HepG2 (cell line): ENCODE measurements around the gene TPST1. TPM values are rescaled to one million over a fixed set of nuclear protein-coding genes. Genes with fewer than 3 reads are reported as not detected.

Experiments
- HDAC2 ChIP-seq: sonication (generic); formaldehyde crosslinking; IDR thresholded peaks from 2 replicates; pipeline ENCODE4 v1.4.0; 2020; ENCODE audit warnings: missing genetic modification reagents
- HES4 ChIP-seq: sonication (generic); formaldehyde crosslinking; IDR thresholded peaks from 2 replicates; pipeline ENCODE4 v1.9.0; 2021; ENCODE audit warnings: mild to moderate bottlenecking, missing genetic modification reagents, borderline replicate concordance
- MAZ ChIP-seq, 2 experiments: sonication (generic) in 1 of 2; formaldehyde crosslinking in 1 of 2; IDR thresholded peaks; 2 replicates each; pipeline versions ENCODE4 v1.5.0 to v1.6.1; 2012 to 2020; ENCODE audit warnings: low read depth in 2 of 2, mild to moderate bottlenecking in 2 of 2, borderline replicate concordance in 1 of 2, improper control_type of control experiment in 1 of 2, low read length in 1 of 2, missing genetic modification reagents in 1 of 2, moderate library complexity in 1 of 2
- NBN ChIP-seq: fragments of 450-650 bp; conservative IDR thresholded peaks from 2 replicates; pipeline ENCODE4 v1.6.1; 2017
- PTBP1 ChIP-seq: fragments of 200-400 bp; formaldehyde crosslinking; IDR thresholded peaks from 2 replicates; pipeline ENCODE4 v1.6.1; 2018; ENCODE audit warnings: low read length, low read depth; ENCODE audit not compliant: poor library complexity, severe bottlenecking
- SATB2 ChIP-seq: sonication (generic); formaldehyde crosslinking; IDR thresholded peaks from 2 replicates; pipeline ENCODE4 v1.5.0; 2020; ENCODE audit warnings: missing genetic modification reagents
- SOX13 ChIP-seq, 3 experiments: fragments of 450-650 bp in 1 of 3; sonication (generic) in 1 of 3; formaldehyde crosslinking in 1 of 3; IDR thresholded peaks in 2 of 3; conservative IDR thresholded peaks in 1 of 3; 2 replicates each; pipeline versions ENCODE4 v1.5.0 to v1.6.1; 2016 to 2020; ENCODE audit warnings: antibody characterized with exemption in 1 of 3, mild to moderate bottlenecking in 1 of 3, missing compliant biosample characterization in 1 of 3, missing genetic modification reagents in 1 of 3, moderate library complexity in 1 of 3
- TBX2 ChIP-seq: sonication (generic); formaldehyde crosslinking; IDR thresholded peaks from 2 replicates; pipeline ENCODE4 v1.5.0; 2020; ENCODE audit warnings: missing genetic modification reagents, mild to moderate bottlenecking, borderline replicate concordance
- TEAD2 ChIP-seq: sonication (generic); formaldehyde crosslinking; IDR thresholded peaks from 2 replicates; pipeline ENCODE4 v1.9.0; 2021; ENCODE audit warnings: missing genetic modification reagents
- ZBTB8A ChIP-seq: sonication (generic); formaldehyde crosslinking; IDR thresholded peaks from 2 replicates; pipeline ENCODE4 v1.4.0; 2020; ENCODE audit warnings: mild to moderate bottlenecking, low read depth, missing genetic modification reagents, borderline replicate concordance
- ZNF251 ChIP-seq: sonication (generic); formaldehyde crosslinking; IDR thresholded peaks from 2 replicates; pipeline ENCODE4 v1.9.0; 2021; ENCODE audit warnings: mild to moderate bottlenecking, missing genetic modification reagents
- ZNF562 ChIP-seq: sonication (generic); formaldehyde crosslinking; IDR thresholded peaks from 2 replicates; pipeline ENCODE4 v1.8.0; 2022; ENCODE audit warnings: missing genetic modification reagents, borderline replicate concordance
- ZNF614 ChIP-seq: IDR thresholded peaks from 2 replicates; pipeline ENCODE4 v1.6.1; 2018; ENCODE audit warnings: missing biosample characterization, missing genetic modification reagents, inconsistent platforms, borderline replicate concordance
- ZNF839 ChIP-seq: sonication (generic); formaldehyde crosslinking; IDR thresholded peaks from 2 replicates; pipeline ENCODE4 v1.4.0; 2020; ENCODE audit warnings: missing genetic modification reagents, mild to moderate bottlenecking, borderline replicate concordance
- ZNF891 ChIP-seq: sonication (generic); formaldehyde crosslinking; IDR thresholded peaks from 2 replicates; pipeline ENCODE4 v1.5.0; 2020; ENCODE audit warnings: mild to moderate bottlenecking, missing genetic modification reagents
- ZSCAN29 ChIP-seq: sonication (generic); formaldehyde crosslinking; conservative IDR thresholded peaks from 2 replicates; pipeline ENCODE4 v1.4.0; 2020; ENCODE audit warnings: mild to moderate bottlenecking, missing genetic modification reagents
- polyA plus RNA-seq, 8 experiments: library from polyadenylated mRNA; depleted of rRNA in 3 of 8; stranded (reverse) in 7 of 8; unstranded in 1 of 8; fragments of >200 nt; fragmentation: Illumina TruSeq in 4 of 8; extraction: Trizol in 4 of 8; gene quantifications; 2 replicates each; pipeline versions ENCODE4 v1.2.1 to v1.2.3, GENCODE V29; 2011 to 2016; ENCODE audit warnings: low read depth in 4 of 8, missing spikeins in 1 of 8, mixed read lengths in 1 of 8; ENCODE audit not compliant: insufficient read depth in 1 of 8
- total RNA-seq, 5 experiments: library from RNA; depleted of rRNA; stranded (reverse); fragments of >200 nt; fragmentation: Illumina TruSeq; extraction: Trizol; gene quantifications; 2 replicates each; pipeline ENCODE4 v1.2.3, GENCODE V29; 2016; ENCODE audit warnings: low read depth in 1 of 5
- TF ChIP-seq, protein P1 (sequence below): sonication (generic); formaldehyde crosslinking; conservative IDR thresholded peaks from 2 replicates; pipeline ENCODE4 v1.8.0; 2022; ENCODE audit warnings: mild to moderate bottlenecking, moderate library complexity, missing genetic modification reagents
- TF ChIP-seq, protein P2 (sequence below): sonication (generic); formaldehyde crosslinking; IDR thresholded peaks from 2 replicates; pipeline ENCODE4 v1.5.1; 2020; ENCODE audit warnings: missing genetic modification reagents, mild to moderate bottlenecking, borderline replicate concordance
- TF ChIP-seq, protein P3 (sequence below): sonication (generic); formaldehyde crosslinking; IDR thresholded peaks from 2 replicates; pipeline ENCODE4 v1.4.0; 2020; ENCODE audit warnings: missing genetic modification reagents

Gene TPST1
- total and polyA plus RNA-seq, 2 of the 13 experiments (the other 11 are each of a cell fraction or from before 2014, with no cell fraction given): 24.3 to 34.1 TPM

DNA sequence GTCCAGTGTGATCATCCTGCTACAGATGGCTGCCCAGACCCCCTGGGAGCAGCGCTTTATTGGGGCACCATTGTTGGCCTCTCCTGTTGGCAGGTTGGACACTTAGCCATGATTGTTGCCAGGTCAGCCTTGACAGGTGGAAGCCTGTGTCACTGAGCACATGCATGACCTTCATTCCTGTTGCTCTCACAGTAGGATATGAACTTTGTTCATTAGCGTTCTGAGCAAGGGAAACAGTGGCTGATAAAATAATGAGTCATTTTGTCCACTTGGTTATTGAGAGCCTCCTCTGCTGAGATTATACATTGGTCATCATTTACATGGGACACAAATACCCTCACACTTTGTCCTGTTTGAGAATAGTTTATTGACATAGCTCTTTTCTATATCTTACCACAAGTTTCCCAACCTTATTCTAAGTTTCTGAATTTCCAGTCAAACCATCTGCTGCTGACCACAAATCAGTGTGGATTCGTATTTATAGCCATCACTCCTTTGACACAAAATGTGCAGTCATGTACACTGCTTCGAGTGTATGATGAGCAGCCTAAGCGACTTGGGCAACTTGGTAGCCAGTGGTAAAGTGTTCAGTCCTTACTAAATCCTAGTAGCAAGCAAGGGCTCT is 102.6 kb downstream of the TPST1 start (continued):
- TF ChIP-seq ZSCAN29 (CRISPR knock-in tag) (peak; percentile 58; the same call in 1 of the 2 replicates), HDAC2 (CRISPR knock-in tag) (peak; percentile 79), SOX13 (IDR thresholded peaks at IDR 0.05) (no peak), SOX13 (CRISPR knock-in tag; conservative IDR thresholded peaks at IDR 0.05 in 1 of 2, IDR thresholded peaks at IDR 0.05 in 1 of 2) (peak in 1 of 2 experiments; percentile 79; a peak in 2 of 4 replicates), TEAD2 (CRISPR knock-in tag) (no peak), MAZ (IDR thresholded peaks at IDR 0.05; ENCODE audit: borderline replicate concordance, low read depth, low read length) (no peak), MAZ (CRISPR knock-in tag; IDR thresholded peaks at IDR 0.05; ENCODE audit: low read depth) (0 out of 2 replicates have a peak, but pooled peaks have one; percentile 42), NBN (no peak), ZNF891 (CRISPR knock-in tag) (no peak), ZNF839 (CRISPR knock-in tag) (no peak), TBX2 (CRISPR knock-in tag) (peak; percentile 91), HES4 (no peak), ZBTB8A (CRISPR knock-in tag) (no peak), ZNF251 (no peak), SATB2 (0 out of 2 replicates have a peak, but pooled peaks have one; percentile 55), ZNF614 (0 out of 2 replicates have a peak, but pooled peaks have one; percentile 68), ZNF562 (CRISPR knock-in tag) (no peak), PTBP1 (no peak)
- TF ChIP-seq, protein P1, sequence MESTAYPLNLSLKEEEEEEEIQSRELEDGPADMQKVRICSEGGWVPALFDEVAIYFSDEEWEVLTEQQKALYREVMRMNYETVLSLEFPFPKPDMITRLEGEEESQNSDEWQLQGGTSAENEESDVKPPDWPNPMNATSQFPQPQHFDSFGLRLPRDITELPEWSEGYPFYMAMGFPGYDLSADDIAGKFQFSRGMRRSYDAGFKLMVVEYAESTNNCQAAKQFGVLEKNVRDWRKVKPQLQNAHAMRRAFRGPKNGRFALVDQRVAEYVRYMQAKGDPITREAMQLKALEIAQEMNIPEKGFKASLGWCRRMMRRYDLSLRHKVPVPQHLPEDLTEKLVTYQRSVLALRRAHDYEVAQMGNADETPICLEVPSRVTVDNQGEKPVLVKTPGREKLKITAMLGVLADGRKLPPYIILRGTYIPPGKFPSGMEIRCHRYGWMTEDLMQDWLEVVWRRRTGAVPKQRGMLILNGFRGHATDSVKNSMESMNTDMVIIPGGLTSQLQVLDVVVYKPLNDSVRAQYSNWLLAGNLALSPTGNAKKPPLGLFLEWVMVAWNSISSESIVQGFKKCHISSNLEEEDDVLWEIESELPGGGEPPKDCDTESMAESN (CRISPR knock-in tag): peak; percentile 58; the same call in 1 of the 2 replicates
- TF ChIP-seq, protein P2, sequence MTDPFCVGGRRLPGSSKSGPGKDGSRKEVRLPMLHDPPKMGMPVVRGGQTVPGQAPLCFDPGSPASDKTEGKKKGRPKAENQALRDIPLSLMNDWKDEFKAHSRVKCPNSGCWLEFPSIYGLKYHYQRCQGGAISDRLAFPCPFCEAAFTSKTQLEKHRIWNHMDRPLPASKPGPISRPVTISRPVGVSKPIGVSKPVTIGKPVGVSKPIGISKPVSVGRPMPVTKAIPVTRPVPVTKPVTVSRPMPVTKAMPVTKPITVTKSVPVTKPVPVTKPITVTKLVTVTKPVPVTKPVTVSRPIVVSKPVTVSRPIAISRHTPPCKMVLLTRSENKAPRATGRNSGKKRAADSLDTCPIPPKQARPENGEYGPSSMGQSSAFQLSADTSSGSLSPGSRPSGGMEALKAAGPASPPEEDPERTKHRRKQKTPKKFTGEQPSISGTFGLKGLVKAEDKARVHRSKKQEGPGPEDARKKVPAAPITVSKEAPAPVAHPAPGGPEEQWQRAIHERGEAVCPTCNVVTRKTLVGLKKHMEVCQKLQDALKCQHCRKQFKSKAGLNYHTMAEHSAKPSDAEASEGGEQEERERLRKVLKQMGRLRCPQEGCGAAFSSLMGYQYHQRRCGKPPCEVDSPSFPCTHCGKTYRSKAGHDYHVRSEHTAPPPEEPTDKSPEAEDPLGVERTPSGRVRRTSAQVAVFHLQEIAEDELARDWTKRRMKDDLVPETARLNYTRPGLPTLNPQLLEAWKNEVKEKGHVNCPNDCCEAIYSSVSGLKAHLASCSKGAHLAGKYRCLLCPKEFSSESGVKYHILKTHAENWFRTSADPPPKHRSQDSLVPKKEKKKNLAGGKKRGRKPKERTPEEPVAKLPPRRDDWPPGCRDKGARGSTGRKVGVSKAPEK (CRISPR knock-in tag): no peak
- TF ChIP-seq, protein P3, sequence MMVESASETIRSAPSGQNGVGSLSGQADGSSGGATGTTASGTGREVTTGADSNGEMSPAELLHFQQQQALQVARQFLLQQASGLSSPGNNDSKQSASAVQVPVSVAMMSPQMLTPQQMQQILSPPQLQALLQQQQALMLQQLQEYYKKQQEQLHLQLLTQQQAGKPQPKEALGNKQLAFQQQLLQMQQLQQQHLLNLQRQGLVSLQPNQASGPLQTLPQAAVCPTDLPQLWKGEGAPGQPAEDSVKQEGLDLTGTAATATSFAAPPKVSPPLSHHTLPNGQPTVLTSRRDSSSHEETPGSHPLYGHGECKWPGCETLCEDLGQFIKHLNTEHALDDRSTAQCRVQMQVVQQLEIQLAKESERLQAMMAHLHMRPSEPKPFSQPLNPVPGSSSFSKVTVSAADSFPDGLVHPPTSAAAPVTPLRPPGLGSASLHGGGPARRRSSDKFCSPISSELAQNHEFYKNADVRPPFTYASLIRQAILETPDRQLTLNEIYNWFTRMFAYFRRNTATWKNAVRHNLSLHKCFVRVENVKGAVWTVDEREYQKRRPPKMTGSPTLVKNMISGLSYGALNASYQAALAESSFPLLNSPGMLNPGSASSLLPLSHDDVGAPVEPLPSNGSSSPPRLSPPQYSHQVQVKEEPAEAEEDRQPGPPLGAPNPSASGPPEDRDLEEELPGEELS (CRISPR knock-in tag): peak; percentile 82
- TF ChIP-seq, all 625 proteins: peak for 150
